OCI-LY1 (cell line): ENCODE data around the gene RARG.

Experiments
- H2AFZ ChIP-seq: fragments of 200-600 bp; sonication (generic), shearing (Covaris generic); 2 replicates; pipeline ENCODE4 v1.6.0; 2014; ENCODE audit warnings: antibody characterized with exemption, mild to moderate bottlenecking, low read length
- H3F3A ChIP-seq: fragments of 200-600 bp; sonication (generic), shearing (Covaris generic); 2 replicates; pipeline ENCODE4 v1.6.0; 2014; ENCODE audit warnings: mild to moderate bottlenecking, antibody characterized with exemption, low read length, moderate library complexity; ENCODE audit not compliant: insufficient read depth
- H3K27ac ChIP-seq: fragments of 200-600 bp; sonication (generic); 2 replicates; pipeline ENCODE4 v1.5.1; 2014; ENCODE audit warnings: low read length, mixed run types, mild to moderate bottlenecking, low read depth; ENCODE audit not compliant: poor library complexity, severe bottlenecking
- H3K27me3 ChIP-seq: fragments of 200-600 bp; sonication (generic); 2 replicates; pipeline ENCODE4 v1.6.0; 2014; ENCODE audit warnings: antibody characterized with exemption, mild to moderate bottlenecking, low read length, moderate library complexity; ENCODE audit not compliant: insufficient read depth
- H3K36me3 ChIP-seq: fragments of 200-600 bp; sonication (generic); 2 replicates; pipeline ENCODE4 v1.6.1; 2014; ENCODE audit warnings: mild to moderate bottlenecking, antibody characterized with exemption, low read length, moderate library complexity, mixed read lengths; ENCODE audit not compliant: insufficient read depth
- H3K4me1 ChIP-seq: fragments of 200-600 bp; sonication (generic); 2 replicates; pipeline ENCODE4 v1.5.1; 2014; ENCODE audit warnings: mild to moderate bottlenecking, low read length, moderate library complexity; ENCODE audit not compliant: insufficient read depth, severe bottlenecking
- H3K4me2 ChIP-seq: fragments of 200-600 bp; sonication (generic), shearing (Covaris generic); 2 replicates; pipeline ENCODE4 v1.6.1; 2014; ENCODE audit warnings: low read length
- H3K4me3 ChIP-seq: fragments of 200-600 bp; sonication (generic); 2 replicates; pipeline ENCODE4 v1.5.1; 2014; ENCODE audit warnings: low read length, low read depth, mild to moderate bottlenecking, mixed read lengths; ENCODE audit not compliant: poor library complexity, severe bottlenecking
- H3K79me2 ChIP-seq: fragments of 200-600 bp; shearing (Covaris generic); 2 replicates; pipeline ENCODE4 v1.6.1; 2016; ENCODE audit warnings: mixed run types, low read length, mixed read lengths; ENCODE audit not compliant: insufficient read depth
- H3K9ac ChIP-seq: fragments of 200-600 bp; sonication (generic), shearing (Covaris generic); 2 replicates; pipeline ENCODE4 v1.6.1; 2014; ENCODE audit warnings: mild to moderate bottlenecking, low read length, mixed read lengths
- H3K9me2 ChIP-seq: fragments of 200-600 bp; sonication (generic), shearing (Covaris generic); 2 replicates; pipeline ENCODE4 v1.6.1; 2014; ENCODE audit warnings: low read depth, mild to moderate bottlenecking, low read length, mixed read lengths
- H3K9me3 ChIP-seq: fragments of 200-600 bp; shearing (Covaris generic); 2 replicates; pipeline ENCODE4 v1.6.1; 2014; ENCODE audit warnings: low read length, mixed read lengths
- H4K20me1 ChIP-seq: fragments of 200-600 bp; sonication (generic), shearing (Covaris generic); 2 replicates; pipeline ENCODE4 v1.6.0; 2016; ENCODE audit warnings: mild to moderate bottlenecking, low read length; ENCODE audit not compliant: insufficient read depth
- CTCF ChIP-seq: fragments of 200-600 bp; sonication (generic), shearing (Covaris generic); IDR thresholded peaks from 2 replicates; pipeline ENCODE4 v1.5.1; 2017; ENCODE audit warnings: mild to moderate bottlenecking, antibody characterized with exemption, low read length, moderate library complexity, mixed read lengths
- EZH2 ChIP-seq: fragments of 200-600 bp; sonication (generic), shearing (Covaris generic); IDR thresholded peaks from 2 replicates; pipeline ENCODE4 v1.8.0; 2017; ENCODE audit warnings: borderline replicate concordance, mixed run types, mild to moderate bottlenecking, antibody characterized with exemption, low read length, moderate library complexity, mixed read lengths

RARG gene

GRCh38 chr12:53234271-53234914 is 2.4 kb upstream of the RARG start:
- no peak overlapping the region for H3K9ac ChIP-seq
- no peak overlapping the region for H3K4me3 ChIP-seq
- peaks cover 6% of the 10 kb centered on the region for H3K4me1 ChIP-seq

GRCh38 chr12:53233671-53234121 is 1.7 kb upstream of the RARG start:
- Histone ChIP-seq H4K20me1 (no peaks in the 10 kb centered on the region), H3K4me2 (no peak overlapping the region), H3K79me2 (no peaks in the 10 kb centered on the region), H3K9ac (no peak overlapping the region), H3K36me3 (no peaks in the 10 kb centered on the region), H3K4me3 (no peak overlapping the region), H2AFZ (no peak overlapping the region), H3K4me1 (peaks cover 6% of the 10 kb centered on the region), H3K27me3 (peaks cover 3% of the 10 kb centered on the region; the same call in 1 of the 2 replicates), H3K9me3 (no peaks in the 10 kb centered on the region), H3K27ac (no peak overlapping the region), H3K9me2 (no peaks in the 10 kb centered on the region), H3F3A (no peaks in the 10 kb centered on the region)
- no peak for TF ChIP-seq EZH2

More at GRCh38 chr12:53234271-53234914, 2.4 kb upstream of the RARG start:
- Histone ChIP-seq H3K27me3 (peaks cover 3% of the 10 kb centered on the region; the same call in 1 of the 2 replicates), H4K20me1 (no peaks in the 10 kb centered on the region), H3F3A (no peaks in the 10 kb centered on the region), H3K36me3 (no peaks in the 10 kb centered on the region), H3K9me2 (no peaks in the 10 kb centered on the region), H3K79me2 (no peaks in the 10 kb centered on the region), H2AFZ (no peak overlapping the region), H3K4me2 (no peak overlapping the region), H3K27ac (no peak overlapping the region), H3K9me3 (no peaks in the 10 kb centered on the region)
- TF ChIP-seq CTCF (no peak), EZH2 (no peak)

GRCh38 chr12:53232646-53233461 is 845 bp upstream of the RARG start:
- no peak for TF ChIP-seq EZH2
- TF ChIP-seq CTCF: no peak
- Histone ChIP-seq H3K36me3 (no peaks in the 10 kb centered on the region), H3K4me2 (peak overlapping the region; percentile 67), H3K9me3 (no peaks in the 10 kb centered on the region), H3K9ac (peak overlapping the region; percentile 9; the same call in 1 of the 2 replicates), H3K27ac (no peak overlapping the region), H4K20me1 (no peaks in the 10 kb centered on the region), H2AFZ (no peak overlapping the region), H3F3A (no peaks in the 10 kb centered on the region), H3K9me2 (no peaks in the 10 kb centered on the region), H3K4me3 (peak overlapping the region; percentile 52), H3K79me2 (no peaks in the 10 kb centered on the region), H3K4me1 (peaks cover 6% of the 10 kb centered on the region), H3K27me3 (peaks cover 3% of the 10 kb centered on the region; the same call in 1 of the 2 replicates)
